Skeletal muscle tissue (tissue), 4 donors: ENCODE data around the gene STX4. TPM values are rescaled to one million over a fixed set of nuclear protein-coding genes. Genes with fewer than 3 reads are reported as not detected.

Experiments used
- H3K27ac ChIP-seq: one replicate; pipeline ENCODE4 v1.7.0; 2013; ENCODE audit warnings: mild to moderate bottlenecking, low read depth, low read length, inconsistent platforms
- H3K27me3 ChIP-seq, 3 donors: one replicate each; pipeline ENCODE4 v1.7.0; 2013; ENCODE audit warnings: low read length in 3 of 3; ENCODE audit not compliant: control insufficient read depth in 3 of 3, insufficient read depth in 3 of 3
- H3K36me3 ChIP-seq, 3 donors: one replicate each; pipeline ENCODE4 v1.7.0; 2013; ENCODE audit warnings: low read length in 3 of 3; ENCODE audit not compliant: control insufficient read depth in 3 of 3, insufficient read depth in 3 of 3
- H3K4me1 ChIP-seq, 3 donors: one replicate each; pipeline ENCODE4 v1.7.0; 2013; ENCODE audit warnings: low read length in 3 of 3, mild to moderate bottlenecking in 3 of 3; ENCODE audit not compliant: control insufficient read depth in 3 of 3, insufficient read depth in 3 of 3
- H3K4me3 ChIP-seq, 3 donors: one replicate each; pipeline ENCODE4 v1.7.0; 2013; ENCODE audit warnings: low read length in 3 of 3
- H3K9ac ChIP-seq, 3 donors: one replicate each; pipeline ENCODE4 v1.7.0; 2013; ENCODE audit warnings: low read length in 3 of 3, mild to moderate bottlenecking in 3 of 3, moderate library complexity in 2 of 3, low read depth in 1 of 3
- H3K9me3 ChIP-seq, 3 donors: one replicate each; pipeline ENCODE4 v1.7.0; 2013; ENCODE audit warnings: low read length in 3 of 3; ENCODE audit not compliant: control insufficient read depth in 3 of 3
- total RNA-seq: library from RNA; depleted of rRNA; stranded (reverse); fragments of >200 nt; gene quantifications from one replicate; pipeline ENCODE4 v1.2.3, GENCODE V29; 2014
- donor health status: Osteomylitis.

The STX4 gene
- total RNA-seq, 1 donor from 2014 or later, result 19.3 TPM

GRCh38 chr16:31000671-31001382, 32.5 kb upstream of the STX4 start:
- no peak overlapping the region for H3K4me3 ChIP-seq
- H3K27ac ChIP-seq, result no peak overlapping the region
- H3K4me1 ChIP-seq, result peaks cover 4 to 16% (median 10%) of the 10 kb centered on the region in 3 donors
- no peak overlapping the region for H3K9ac ChIP-seq
- H3K36me3 ChIP-seq, result no peaks in the 10 kb centered on the region
- H3K27me3 ChIP-seq, result peaks cover 6 to 12% (median 8%) of the 10 kb centered on the region in 3 donors
- no peaks in the 10 kb centered on the region for H3K9me3 ChIP-seq

GRCh38 chr16:31001507-31002249, 31.7 kb upstream of the STX4 start:
- H3K27ac ChIP-seq, result no peak overlapping the region
- H3K9me3 ChIP-seq, result no peaks in the 10 kb centered on the region
- no peak overlapping the region for H3K4me3 ChIP-seq
- H3K27me3 ChIP-seq, result peaks cover 6 to 17% (median 8%) of the 10 kb centered on the region in 3 donors
- H3K36me3 ChIP-seq, result no peaks in the 10 kb centered on the region
- peaks cover 4 to 16% (median 10%) of the 10 kb centered on the region in 3 donors for H3K4me1 ChIP-seq
- no peak overlapping the region for H3K9ac ChIP-seq

DNA sequence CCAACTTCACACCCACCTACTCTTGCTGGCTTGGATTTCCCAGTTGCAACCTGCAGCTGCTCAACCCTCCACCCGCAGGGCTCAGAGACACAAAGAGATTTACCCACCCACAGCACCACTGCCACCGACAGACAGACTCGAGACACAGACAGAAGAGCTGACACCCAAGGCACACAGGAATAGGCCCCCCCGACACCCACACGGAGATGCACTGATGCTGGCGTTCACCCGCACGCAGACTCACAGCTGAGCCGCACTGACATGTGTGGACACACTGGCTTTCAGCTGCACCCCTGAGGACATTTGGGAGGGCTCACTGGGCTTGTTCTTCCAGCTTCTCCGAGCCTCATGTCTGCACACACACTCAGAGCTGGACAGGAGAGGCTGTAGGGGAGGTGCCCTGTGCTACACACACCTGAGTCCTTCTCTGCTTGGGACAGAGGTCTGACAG, 31.1 kb upstream of the STX4 start:
- no peak overlapping the region for H3K4me3 ChIP-seq

GRCh38 chr16:31002862-31003341, 30.5 kb upstream of the STX4 start:
- H3K27ac ChIP-seq, result peak overlapping the region; percentile 19
- H3K9ac ChIP-seq, result no peak overlapping the region
- H3K27me3 ChIP-seq, result peaks cover 11 to 28% (median 14%) of the 10 kb centered on the region in 3 donors
- H3K4me3 ChIP-seq, result no peak overlapping the region
- peaks cover 0 to 6% (median 4%) of the 10 kb centered on the region in 3 donors for H3K4me1 ChIP-seq
- H3K36me3 ChIP-seq, result no peaks in the 10 kb centered on the region
- no peaks in the 10 kb centered on the region for H3K9me3 ChIP-seq

More for the DNA sequence above, 31.1 kb upstream of the STX4 start:
- peaks cover 8 to 22% (median 9%) of the 10 kb centered on the region in 3 donors for H3K27me3 ChIP-seq
- peaks cover 4 to 12% (median 10%) of the 10 kb centered on the region in 3 donors for H3K4me1 ChIP-seq
- peak overlapping the region; percentile 12 for H3K27ac ChIP-seq
- H3K9ac ChIP-seq, result no peak overlapping the region
- no peaks in the 10 kb centered on the region for H3K36me3 ChIP-seq
- no peaks in the 10 kb centered on the region for H3K9me3 ChIP-seq

DNA sequence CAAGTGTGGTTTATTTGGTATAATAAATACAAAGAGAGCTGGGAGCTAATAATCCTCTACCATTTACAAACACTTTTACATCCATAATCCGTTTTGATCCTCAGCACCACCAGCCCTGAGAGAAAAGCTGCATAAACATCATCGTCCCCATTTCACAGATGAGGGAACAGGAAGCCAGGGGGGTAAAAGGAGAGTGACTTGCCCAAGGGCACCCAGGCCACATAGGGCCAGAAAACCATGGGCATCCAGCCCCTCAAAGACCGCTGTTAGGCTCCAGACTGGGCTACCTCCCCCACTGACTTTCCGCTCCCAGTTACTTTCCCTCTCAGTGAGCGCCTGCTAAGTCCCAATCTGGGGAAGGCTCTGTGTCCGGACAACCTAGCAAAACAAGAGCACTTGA, 29.6 kb upstream of the STX4 start:
- Histone ChIP-seq H3K36me3 (no peaks in the 10 kb centered on the region), H3K27ac (peak overlapping the region; percentile 19), H3K4me1 (peaks cover 0 to 6% (median 3%) of the 10 kb centered on the region in 3 donors), H3K9me3 (no peaks in the 10 kb centered on the region), H3K4me3 (no peak overlapping the region), H3K27me3 (peaks cover 15 to 34% (median 20%) of the 10 kb centered on the region in 3 donors), H3K9ac (no peak overlapping the region)

GRCh38 chr16:31004658-31005057, 28.7 kb upstream of the STX4 start:
- no peak overlapping the region for H3K9ac ChIP-seq
- H3K27ac ChIP-seq, result no peak overlapping the region
- peaks cover 25 to 43% (median 28%) of the 10 kb centered on the region in 3 donors for H3K27me3 ChIP-seq

DNA sequence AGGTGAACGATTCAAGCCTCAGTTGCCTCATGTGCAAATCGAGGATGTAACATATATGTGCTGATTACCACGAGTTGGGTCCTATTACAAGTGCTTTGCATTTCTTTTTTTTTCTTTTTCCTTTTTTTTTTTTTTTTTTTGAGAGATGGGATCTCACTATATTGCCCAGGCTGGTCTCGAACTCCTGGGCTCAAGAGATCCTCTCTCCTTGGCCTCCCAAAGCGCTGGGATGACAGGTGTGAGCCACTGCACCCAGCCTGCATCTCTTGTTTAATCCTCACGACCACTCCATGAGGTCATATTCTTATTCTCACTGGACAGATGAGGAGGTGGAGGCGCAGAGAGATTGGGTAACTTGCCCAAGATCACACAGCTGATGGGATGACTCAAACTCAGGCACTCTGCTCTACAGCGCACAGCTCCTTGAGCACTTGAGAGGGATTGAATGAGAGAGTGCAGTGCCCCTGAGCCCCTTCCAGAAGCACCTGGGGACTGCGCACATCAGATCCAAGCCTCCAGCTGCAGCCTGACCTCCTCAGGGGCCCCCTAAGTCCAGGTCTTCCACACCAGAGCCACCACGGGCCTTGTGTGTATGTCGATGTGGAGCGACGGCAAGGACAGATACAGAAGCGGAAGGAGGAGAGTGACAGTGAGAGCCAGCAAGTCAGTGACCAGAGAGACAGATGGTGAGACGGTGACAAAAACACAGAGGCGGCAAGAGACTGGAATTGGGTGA, 27.8 kb upstream of the STX4 start:
- H3K36me3 ChIP-seq, result no peaks in the 10 kb centered on the region
- peaks cover 0 to 6% (median 3%) of the 10 kb centered on the region in 3 donors for H3K4me1 ChIP-seq
- H3K4me3 ChIP-seq, result no peak overlapping the region
- H3K27me3 ChIP-seq, result peaks cover 28 to 47% (median 35%) of the 10 kb centered on the region in 3 donors
- no peak overlapping the region for H3K27ac ChIP-seq
- H3K9ac ChIP-seq, result no peak overlapping the region
- no peaks in the 10 kb centered on the region for H3K9me3 ChIP-seq

More at GRCh38 chr16:31004658-31005057, 28.7 kb upstream of the STX4 start:
- peaks cover 0 to 6% (median 3%) of the 10 kb centered on the region in 3 donors for H3K4me1 ChIP-seq
- H3K9me3 ChIP-seq, result no peaks in the 10 kb centered on the region
- H3K4me3 ChIP-seq, result no peak overlapping the region
- H3K36me3 ChIP-seq, result no peaks in the 10 kb centered on the region

GRCh38 chr16:31006086-31006385, 27.3 kb upstream of the STX4 start:
- H3K36me3 ChIP-seq, result no peaks in the 10 kb centered on the region
- H3K9me3 ChIP-seq, result no peaks in the 10 kb centered on the region
- H3K27ac ChIP-seq, result no peak overlapping the region
- no peak overlapping the region for H3K4me3 ChIP-seq
- H3K4me1 ChIP-seq, result peaks cover 0 to 6% (median 3%) of the 10 kb centered on the region in 3 donors
- peaks cover 32 to 50% (median 38%) of the 10 kb centered on the region in 3 donors for H3K27me3 ChIP-seq
- no peak overlapping the region for H3K9ac ChIP-seq

DNA sequence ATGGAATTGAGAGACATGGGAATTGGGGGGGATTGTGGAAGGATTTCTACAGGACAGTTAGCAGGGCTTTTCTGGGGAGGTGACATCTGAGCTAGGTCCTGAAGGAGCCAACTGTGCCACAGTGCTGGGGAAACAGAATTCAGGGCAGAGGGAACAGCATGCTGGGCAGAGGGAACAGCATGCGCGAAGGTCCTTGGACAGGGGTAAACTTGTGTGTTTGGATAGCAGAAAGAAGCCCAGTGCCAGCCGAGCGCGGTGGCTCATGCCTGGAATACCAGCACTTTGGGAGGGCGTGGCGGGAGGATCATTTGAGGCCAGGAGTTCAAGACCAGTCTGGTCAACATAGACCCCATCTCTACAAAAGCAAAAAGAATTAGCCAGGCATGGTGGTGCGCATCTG, 26.8 kb upstream of the STX4 start:
- Histone ChIP-seq H3K36me3 (no peaks in the 10 kb centered on the region), H3K9me3 (no peaks in the 10 kb centered on the region), H3K4me3 (no peak overlapping the region), H3K4me1 (peaks cover 0 to 6% (median 3%) of the 10 kb centered on the region in 3 donors), H3K27ac (no peak overlapping the region), H3K9ac (no peak overlapping the region), H3K27me3 (peaks cover 37 to 55% (median 44%) of the 10 kb centered on the region in 3 donors)
